ENCODE data around the gene RPP14. TPM values are rescaled to one million over a fixed set of nuclear protein-coding genes. Genes with fewer than 3 reads are reported as not detected.
"Not testable (repeated sequence)": the region's sequence is repeated elsewhere in the genome, so short reads cannot be mapped to it uniquely, and the experiment has no call there.

The RPP14 gene
- total RNA-seq, 1 donor from 2014 or later, result 18.4 TPM

DNA sequence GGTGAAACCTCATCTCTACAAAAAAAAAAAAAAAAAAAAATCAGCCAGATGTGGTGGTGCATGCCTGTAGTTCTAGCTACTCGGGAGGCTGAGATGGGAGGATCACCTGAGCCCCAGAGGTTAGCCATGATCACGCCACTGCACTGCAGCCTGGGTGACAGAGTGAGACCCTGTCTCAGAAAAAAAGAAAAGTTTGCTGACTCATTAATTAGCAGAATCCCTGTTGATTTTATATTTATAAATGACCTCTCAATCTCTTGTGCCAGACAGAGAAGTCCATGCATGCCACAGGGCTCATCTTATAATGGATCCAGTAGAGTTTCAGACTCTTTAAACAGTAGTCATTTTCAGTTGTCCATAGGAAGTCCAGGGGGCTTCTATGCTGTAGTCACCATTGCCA lies 35.6 kb upstream of the RPP14 start:
- DNase-seq, result no peak
- no peak overlapping the region for H3K4me3 Mint-ChIP-seq (ENCODE audit: unreplicated experiment)
- peaks cover 10% of the 10 kb centered on the region for H3K36me3 Mint-ChIP-seq (ENCODE audit: unreplicated experiment)
- H3K27me3 Mint-ChIP-seq (ENCODE audit: unreplicated experiment), result no peaks in the 10 kb centered on the region
- H3K9me3 Mint-ChIP-seq (ENCODE audit: unreplicated experiment), result no peaks in the 10 kb centered on the region
- H3K27ac Mint-ChIP-seq (ENCODE audit: unreplicated experiment), result no peak overlapping the region
- peaks cover 3% of the 10 kb centered on the region for H3K4me1 Mint-ChIP-seq (ENCODE audit: low read depth, unreplicated experiment)
- no peak for TF ChIP-seq CTCF (IDR thresholded peaks at IDR 0.05; ENCODE audit: partially characterized antibody, unreplicated experiment)

DNA sequence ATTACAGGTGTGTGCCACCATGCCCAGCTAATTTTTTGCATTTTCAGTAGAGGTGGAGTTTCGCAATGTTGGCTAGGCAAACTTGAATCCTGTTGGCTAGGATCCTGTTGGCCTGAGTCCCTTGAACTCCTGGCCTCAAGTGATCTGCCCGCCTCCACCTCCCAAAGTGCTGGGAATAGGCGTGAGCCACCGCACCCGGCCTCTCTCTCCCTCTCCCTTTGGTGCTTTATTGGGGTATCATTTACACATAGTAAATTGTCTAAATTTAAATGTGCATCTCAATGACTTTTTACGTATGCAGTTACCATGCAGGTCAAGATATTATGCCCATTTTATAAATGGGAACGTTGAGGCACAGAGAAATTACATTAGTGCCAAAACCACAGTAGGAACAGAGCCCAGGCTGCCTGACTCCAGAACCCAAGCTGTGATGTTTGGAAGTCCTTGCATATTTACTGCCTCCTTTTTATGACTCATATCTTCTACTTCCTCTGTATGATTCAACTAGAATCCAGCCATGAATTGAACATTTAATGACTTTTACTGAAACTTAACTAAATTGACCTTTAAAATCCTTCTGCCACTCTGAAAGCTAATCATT lies 34.0 kb upstream of the RPP14 start:
- Mint-ChIP-seq H3K27me3 (ENCODE audit: unreplicated experiment) (no peaks in the 10 kb centered on the region), H3K36me3 (ENCODE audit: unreplicated experiment) (peaks cover 25% of the 10 kb centered on the region), H3K9me3 (ENCODE audit: unreplicated experiment) (peaks cover 2% of the 10 kb centered on the region), H3K4me1 (ENCODE audit: low read depth, unreplicated experiment) (no peaks in the 10 kb centered on the region), H3K27ac (ENCODE audit: unreplicated experiment) (no peak overlapping the region), H3K4me3 (ENCODE audit: unreplicated experiment) (no peak overlapping the region)
- TF ChIP-seq CTCF (IDR thresholded peaks at IDR 0.05; ENCODE audit: partially characterized antibody, unreplicated experiment), result no peak
- DNase-seq, result no peak

- Mint-ChIP-seq H3K9me3 (ENCODE audit: unreplicated experiment) (peaks cover 2% of the 10 kb centered on the region), H3K36me3 (ENCODE audit: unreplicated experiment) (peaks cover 34% of the 10 kb centered on the region), H3K27ac (ENCODE audit: unreplicated experiment) (no peak overlapping the region), H3K4me1 (ENCODE audit: low read depth, unreplicated experiment) (no peaks in the 10 kb centered on the region), H3K4me3 (ENCODE audit: unreplicated experiment) (no peak overlapping the region), H3K27me3 (ENCODE audit: unreplicated experiment) (no peaks in the 10 kb centered on the region)
- TF ChIP-seq CTCF (IDR thresholded peaks at IDR 0.05; ENCODE audit: partially characterized antibody, unreplicated experiment), result no peak
- no peak for DNase-seq
Observed at GRCh38 chr3:58272891-58273290, 33.2 kb upstream of the RPP14 start.

- DNase-seq; H3K4me3 Mint-ChIP-seq (ENCODE audit: unreplicated experiment); H3K9me3 Mint-ChIP-seq (ENCODE audit: unreplicated experiment); H3K27me3 Mint-ChIP-seq (ENCODE audit: unreplicated experiment); H3K27ac Mint-ChIP-seq (ENCODE audit: unreplicated experiment); H3K4me1 Mint-ChIP-seq (ENCODE audit: low read depth, unreplicated experiment): not testable (repeated sequence)
- peaks cover 39% of the 10 kb centered on the region for H3K36me3 Mint-ChIP-seq (ENCODE audit: unreplicated experiment)
Observed at GRCh38 chr3:58273362-58273761, 32.7 kb upstream of the RPP14 start.

- Mint-ChIP-seq H3K36me3 (ENCODE audit: unreplicated experiment) (peaks cover 45% of the 10 kb centered on the region), H3K27me3 (ENCODE audit: unreplicated experiment) (no peaks in the 10 kb centered on the region), H3K4me3 (ENCODE audit: unreplicated experiment) (no peak overlapping the region), H3K4me1 (ENCODE audit: low read depth, unreplicated experiment) (no peaks in the 10 kb centered on the region), H3K27ac (ENCODE audit: unreplicated experiment) (no peak overlapping the region), H3K9me3 (ENCODE audit: unreplicated experiment) (peaks cover 4% of the 10 kb centered on the region)
- no peak for TF ChIP-seq CTCF (IDR thresholded peaks at IDR 0.05; ENCODE audit: partially characterized antibody, unreplicated experiment)
- DNase-seq, result no peak
Observed at GRCh38 chr3:58274027-58274614, 31.9 kb upstream of the RPP14 start.

Data from glutamatergic neuron (in vitro differentiated cells).